Activated CD4-positive, CD25-positive, alpha-beta regulatory T cell (primary cell): ENCODE measurements around the gene SMIM41.

Experiments
- DNase-seq, 4 experiments: peaks; one replicate each; lab custom pipeline; 2025; lab: John Stamatoyannopoulos, UW

SMIM41 gene

DNA sequence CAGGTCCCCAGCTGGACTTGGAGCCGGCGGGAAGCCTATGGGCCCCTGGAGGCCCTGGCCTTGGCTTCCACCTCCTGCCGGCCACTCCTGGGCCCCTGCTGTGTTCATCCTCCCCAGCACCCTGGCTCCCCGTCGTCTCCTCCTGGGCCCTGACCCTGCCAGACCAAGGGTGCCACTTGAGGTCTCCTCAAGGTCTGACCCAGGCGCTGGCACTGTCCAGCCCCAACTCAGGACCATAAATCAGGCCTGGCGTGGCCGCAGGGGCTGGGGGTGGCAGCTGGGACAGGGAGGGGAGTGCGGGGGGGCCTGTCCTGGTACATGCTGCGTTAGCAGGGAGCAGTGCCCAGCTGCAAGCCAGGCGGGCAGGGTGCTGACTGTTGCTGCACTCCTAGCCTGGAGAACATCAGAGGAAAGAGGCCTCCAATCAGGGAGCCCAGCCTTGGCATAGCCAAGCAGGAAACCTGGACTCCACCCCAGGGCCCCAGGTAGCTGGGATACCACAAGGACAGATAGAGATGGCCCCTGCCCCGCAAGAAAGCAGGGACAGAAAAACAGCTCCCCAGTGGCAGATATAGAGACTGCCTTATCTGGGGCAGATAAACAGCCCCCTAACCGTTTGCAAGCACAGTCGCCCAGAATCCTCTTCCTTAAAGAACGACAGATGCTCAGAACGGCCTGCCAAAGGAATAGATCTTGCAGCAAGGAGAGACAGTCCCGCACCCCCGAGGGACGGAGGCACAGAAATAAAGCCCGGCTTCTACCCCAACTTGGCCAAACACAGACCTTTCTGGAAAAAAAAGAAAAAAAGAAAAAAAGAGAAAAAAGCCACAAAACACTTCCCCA is 16.2 kb upstream of the SMIM41 start:
- no peak for DNase-seq

DNA sequence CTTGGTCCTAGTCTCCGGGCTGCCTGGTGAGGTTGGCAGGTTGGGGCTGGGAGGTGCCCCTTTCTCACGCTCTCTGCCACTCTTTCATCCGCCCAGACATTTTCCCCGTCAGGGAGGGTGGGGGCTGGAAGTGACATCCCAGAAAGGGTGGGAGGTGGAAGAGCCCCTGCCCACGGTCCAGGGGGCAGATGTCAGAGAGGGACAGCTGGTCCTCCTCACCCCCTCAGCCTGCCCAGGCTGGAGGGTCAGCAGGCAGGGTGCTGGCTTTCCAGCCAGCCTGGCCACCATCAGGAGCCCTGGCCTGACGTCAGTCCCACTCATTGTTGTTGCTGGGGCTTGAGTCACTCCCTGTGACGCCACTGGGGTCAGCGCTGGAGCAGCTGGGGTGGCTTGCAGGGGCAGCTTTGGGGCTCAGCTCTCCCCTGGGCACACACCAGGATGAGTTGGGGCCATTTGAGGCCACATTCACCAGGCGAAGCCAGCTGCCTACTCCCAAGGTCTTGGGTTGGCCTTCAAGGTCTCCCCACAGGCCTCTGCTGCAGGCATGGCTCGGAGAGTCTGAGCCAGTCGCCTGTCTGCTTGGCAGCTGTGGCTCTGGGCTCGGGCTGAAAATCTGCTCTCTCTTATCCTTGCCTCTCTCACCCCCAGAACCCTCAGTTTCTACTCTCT is 15.4 kb upstream of the SMIM41 start:
- no peak for DNase-seq

DNA sequence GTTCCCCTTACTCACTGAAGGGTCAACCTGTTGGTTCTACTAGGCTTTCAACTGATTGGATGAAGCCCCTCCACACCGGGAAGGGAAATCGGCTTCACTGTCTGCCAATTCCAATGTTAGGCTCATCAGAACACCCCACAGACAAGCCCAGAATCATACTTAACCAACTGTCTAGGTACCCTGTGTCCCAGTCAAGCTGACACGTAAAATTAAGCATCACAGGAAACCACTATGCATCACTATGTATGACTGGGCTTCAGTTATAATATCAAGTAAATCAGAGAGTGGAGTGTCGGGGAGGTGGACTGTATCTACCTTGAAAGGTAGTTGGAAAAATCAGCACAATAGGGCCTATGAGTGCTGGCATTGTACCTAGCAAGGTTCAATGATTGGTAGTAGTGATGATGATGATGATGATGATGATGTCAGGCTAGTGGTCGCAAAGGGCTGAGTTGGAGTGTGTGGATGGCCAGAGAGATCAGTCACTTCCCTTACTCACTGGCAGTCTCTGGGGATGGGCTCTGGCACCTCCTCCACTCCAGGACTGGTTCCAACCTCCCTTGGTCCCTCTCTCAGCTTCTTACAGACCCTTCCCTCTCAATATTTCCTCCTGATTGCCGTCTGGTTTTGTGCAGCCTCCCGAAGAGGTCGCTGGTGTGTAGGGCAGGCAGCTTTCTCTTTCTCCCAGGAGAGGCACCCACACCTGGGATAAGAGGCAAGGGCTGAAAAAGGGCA is 13.0 kb upstream of the SMIM41 start:
- DNase-seq: no peak

DNA sequence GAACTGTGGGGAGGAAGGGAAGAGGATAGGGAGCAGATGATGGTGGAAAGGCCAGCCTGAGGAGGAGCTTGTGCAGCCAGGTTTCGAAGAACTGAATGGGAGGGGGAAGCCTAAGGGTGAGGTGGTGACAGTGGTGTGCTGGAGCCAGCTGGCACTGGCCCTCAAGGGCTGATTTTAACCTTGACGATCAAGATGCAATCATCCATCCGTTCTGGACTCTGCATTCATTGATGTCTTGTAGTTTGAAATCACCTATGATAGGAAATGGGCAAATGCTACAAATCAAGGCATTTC is 12.5 kb upstream of the SMIM41 start:
- DNase-seq: no peak

DNA sequence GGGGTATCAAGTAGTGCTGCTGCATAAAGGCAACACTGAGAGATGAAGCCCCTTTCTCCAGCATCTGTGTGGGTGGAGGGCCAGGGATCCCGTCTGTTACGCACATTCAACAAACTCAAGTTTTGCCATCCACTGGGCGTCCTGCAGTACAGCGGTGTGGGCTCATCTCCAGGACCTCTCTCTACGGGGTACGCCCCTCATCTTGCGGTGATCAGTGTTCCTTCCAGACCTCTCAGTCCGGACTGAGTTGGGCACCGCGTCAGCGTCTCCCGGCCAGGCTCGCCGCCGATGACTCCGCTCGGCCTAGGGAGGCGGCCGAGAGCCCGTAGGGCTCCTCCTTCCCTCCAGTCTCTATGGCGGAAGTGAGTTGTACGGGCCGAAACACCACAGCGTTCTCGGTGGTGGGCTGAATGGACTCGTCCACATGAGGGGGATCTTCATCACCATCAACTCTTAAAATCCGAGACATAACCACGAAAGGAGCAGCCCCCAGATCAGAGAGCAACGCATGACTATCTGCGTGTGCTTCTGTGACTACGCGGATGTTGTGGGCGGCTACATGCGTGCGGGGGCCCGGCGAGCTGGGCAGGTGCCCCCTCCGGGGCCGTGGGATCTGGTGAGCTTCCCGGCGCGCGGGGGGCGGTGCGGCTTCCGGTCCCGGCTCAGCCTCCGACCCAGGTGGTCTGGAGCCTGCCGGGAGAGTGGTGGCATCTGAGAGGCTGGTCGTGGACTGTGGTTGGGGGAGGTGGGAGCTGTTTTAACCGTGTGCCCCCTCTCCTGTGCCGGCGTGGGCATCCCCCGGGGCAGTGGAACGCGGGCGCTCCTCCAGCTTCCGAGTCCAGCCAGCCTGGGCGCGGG is 9.9 kb upstream of the SMIM41 start, which contains the start of gene ATG101:
Gene ATG101, plus strand, starts transcription at position 652 of the 858 bp plus-strand sequence. CDS start 3,673 bp downstream, outside the sequence.
- DNase-seq: peak; percentile 65 to 74 (median 72)

DNA sequence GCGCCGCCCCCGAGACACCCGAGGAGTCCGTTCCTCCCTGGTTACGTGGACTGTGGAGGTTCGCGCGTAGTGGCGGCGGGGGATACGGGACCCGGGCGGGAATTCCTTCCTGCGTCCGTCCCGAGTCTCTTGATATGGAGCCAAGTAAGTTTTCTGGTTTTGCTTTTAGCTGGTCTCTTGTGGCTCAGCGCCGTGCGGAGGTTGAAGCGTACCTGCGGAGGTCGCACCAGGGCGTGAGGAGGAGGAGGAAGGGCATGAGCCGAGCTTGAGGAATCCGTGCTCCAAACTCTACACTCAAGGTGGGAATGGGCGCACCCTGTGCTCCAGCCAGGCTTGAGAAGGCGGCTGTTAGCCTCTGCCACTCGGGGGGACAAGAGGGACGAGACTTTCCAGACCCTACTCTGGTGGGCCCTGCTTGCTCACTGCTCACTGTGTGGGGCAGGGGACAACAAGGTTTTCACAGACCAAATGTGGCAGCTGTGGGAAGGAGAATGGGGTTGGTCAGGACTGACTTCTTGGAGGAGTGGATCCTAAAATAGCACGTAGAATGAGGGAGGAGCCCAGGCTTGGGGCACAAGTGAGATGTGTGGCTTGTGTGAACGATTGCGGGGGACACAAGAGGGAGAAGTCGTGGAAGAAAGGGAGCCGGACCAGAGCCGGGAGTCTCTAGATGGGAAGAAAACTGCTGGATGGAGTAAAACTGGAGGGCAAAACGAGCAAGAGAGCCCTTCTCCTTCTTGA is 9.1 kb upstream of the SMIM41 start:
- DNase-seq: no peak

DNA sequence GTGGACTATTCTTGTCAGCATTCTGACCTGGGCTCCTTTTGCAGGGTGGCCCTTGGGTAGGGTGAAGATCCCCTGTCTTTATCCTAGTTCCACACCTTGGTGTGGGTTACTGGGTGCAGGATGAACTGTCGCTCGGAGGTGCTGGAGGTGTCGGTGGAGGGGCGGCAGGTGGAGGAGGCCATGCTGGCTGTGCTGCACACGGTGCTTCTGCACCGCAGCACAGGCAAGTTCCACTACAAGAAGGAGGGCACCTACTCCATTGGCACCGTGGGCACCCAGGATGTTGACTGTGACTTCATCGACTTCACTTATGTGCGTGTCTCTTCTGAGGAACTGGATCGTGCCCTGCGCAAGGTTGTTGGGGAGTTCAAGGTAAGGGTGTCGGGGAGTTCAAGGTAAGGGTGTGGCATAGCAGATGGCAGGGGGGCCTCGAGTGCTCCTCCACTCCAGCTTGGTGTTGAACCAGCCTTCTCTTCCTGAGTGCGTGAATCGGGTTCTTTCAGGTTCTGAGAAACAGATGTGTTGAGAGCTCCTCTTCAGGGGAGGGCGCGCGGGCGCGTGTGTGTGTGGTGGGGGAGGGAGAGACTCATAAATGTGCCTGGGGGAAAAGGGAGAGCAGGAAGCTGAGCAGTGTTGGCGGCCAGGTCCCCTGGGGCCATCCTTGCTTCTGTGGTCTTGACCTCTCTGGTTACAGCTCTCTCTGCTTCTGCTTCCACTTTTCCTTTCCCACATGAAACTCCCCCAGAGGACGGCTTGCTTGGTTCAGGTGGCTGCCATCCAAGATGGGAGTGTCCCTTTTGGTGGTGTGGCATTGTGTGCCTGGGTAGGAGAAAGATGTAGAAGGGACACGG is 5.7 kb upstream of the SMIM41 start:
- DNase-seq: no peak

DNA sequence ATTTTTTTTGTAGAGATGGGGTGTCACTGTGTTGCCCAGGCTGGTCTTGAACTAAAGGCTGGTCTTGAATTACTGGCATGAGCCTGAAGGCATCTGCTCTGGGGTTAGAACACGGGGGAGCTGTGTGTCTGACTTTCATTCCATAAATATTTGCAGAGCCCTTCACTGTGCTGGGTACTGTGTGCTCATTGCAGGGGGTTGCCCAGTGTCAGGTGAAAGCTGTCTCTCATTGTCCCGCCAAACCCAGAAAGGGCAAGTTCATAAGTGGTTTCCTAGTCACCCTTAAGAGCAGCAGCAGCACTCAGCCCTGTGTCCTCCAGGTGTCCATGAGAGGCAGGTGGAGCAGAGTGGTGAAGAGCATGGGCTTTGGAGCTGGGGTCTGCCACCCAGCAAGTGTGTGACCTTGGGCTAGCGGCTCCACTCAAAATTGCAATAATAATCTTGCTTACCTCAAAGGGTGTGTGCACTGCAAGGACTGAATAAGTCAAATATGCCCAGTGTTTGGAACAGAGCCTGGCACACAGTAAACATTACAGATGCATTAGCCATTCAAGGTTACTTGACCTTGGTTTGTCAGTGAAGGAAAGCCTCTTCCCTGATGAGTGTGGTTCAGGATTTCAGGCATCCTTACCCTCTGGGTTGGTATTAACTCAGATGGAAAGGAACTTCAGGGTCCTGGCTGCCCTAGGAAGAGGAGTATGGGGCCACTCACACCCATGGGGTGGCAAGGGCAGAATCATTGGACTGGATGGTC is 4.4 kb upstream of the SMIM41 start:
- DNase-seq: no peak

DNA sequence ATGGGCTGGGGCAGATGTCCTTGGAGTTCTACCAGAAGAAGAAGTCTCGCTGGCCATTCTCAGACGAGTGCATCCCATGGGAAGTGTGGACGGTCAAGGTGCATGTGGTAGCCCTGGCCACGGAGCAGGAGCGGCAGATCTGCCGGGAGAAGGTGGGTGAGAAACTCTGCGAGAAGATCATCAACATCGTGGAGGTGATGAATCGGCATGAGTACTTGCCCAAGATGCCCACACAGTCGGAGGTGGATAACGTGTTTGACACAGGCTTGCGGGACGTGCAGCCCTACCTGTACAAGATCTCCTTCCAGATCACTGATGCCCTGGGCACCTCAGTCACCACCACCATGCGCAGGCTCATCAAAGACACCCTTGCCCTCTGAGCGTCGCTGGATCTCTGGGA is 2.7 kb upstream of the SMIM41 start:
- DNase-seq: no peak

DNA sequence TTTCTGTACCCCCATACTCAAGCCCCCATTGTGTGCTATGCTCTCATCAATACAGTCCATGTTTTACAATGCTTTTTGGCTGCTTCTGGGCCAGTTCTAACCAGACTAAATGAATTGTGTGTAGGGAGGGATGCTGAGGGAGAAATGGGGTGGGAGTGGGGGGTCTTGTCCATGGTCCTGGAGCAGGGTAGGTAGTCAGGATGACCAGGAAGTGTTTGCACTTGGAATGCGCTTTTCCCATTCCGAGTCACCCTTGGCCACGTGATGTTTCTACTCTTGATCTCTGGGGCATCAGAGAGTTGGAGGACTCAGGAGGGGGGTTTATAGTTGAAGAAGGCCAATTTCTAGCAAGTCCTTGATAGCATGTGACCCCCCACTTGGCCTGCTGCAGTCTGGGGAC is 1.2 kb upstream of the SMIM41 start:
- DNase-seq: no peak

DNA sequence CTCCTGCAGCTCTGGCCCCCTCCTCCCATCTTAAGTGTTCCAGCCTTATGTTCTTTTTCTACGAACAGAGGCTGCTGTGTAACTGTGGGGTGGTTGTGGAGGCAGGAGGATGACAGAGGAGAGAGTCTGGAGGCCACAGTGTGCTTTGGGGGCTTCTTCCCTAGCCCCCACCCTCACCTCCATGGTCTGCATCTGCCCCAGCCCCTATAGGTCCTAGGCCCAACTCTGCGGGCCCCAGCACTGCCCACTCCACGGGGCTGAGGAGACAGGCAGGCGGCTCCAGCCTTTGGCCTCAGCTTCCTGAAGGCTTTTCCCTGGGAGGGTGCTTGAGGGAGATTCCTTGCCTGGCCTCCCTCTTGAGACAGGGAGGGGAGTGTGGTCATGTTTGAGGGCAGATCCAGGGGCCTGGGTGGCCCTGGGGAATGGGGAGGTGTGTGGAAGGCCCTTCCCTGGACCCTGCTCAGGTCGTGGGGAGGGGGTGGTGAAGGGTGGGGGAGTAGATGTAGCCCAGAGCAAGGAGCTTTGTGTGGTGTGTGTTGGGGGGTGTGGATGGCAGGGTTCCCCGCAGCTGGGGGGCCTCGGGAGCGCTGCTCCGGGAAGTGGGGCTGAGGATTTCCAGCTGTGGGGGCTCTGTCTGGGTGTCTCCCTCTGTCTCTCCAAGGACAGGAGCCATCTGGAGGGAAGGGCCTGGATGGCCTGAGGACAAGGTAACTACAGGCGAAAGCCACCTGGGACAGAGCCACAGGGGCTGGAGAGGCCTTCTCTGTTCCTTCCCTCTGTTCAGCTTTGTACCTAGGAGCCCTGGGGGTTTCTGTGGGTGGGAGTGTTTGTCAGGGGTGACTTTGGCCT is 1.1 kb downstream of the SMIM41 start:
- DNase-seq: no peak

DNA sequence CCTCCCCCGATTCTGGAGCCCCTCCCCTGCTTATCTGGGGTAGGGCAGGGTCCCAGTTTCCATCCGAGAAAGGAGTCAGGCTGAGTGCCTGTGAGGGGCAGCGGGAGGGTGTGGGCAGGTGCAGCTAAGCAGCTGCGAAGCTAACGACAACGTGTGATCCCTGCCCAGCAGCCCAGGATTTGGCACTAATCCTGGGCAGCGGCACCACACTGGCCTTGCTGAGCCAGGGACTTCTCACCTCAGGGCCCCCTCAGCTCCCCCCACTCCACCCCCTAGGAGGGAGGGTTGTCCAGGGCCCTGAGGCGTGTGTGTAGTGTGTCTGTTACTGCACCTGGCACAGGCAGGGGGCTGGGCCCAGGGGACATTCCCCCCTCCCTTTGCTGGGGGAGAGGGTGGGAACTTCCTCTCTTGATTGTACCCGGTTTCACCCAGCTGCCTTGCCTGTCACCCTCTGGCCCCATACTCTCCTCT is 1.8 kb downstream of the SMIM41 start:
- DNase-seq: no peak

DNA sequence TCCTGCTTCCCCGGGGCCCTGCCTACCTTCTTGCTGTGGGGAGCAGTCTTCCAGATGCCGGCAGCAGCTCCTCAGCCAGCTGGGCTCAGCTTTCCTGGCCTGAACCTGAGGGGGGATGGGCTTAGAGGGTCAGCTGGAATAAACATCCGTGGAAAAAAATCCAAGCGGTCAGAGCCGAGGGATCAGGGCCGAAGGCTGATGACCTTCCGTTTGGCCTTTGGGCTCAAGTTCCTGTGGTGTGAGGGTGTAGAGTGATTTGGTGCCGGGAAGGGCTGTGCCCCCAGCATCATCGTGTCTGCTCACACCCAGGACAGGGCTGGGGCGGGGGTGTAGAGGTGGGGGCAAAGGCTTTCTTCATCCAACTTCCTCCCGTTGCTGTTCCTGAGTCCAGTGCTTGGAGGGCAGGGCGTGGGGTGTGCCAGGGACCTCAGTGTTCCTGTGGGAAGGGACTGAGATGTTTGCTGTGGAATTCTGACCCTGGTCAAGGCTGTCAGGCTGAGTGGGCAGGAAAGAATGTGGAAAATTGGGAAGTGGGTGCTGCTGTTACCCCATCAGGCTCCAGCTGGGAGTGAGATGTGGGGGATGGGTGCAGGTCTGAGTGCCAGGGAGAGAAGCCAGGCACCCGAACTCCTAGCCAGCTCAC is 2.6 kb downstream of the SMIM41 start:
- DNase-seq: no peak

DNA sequence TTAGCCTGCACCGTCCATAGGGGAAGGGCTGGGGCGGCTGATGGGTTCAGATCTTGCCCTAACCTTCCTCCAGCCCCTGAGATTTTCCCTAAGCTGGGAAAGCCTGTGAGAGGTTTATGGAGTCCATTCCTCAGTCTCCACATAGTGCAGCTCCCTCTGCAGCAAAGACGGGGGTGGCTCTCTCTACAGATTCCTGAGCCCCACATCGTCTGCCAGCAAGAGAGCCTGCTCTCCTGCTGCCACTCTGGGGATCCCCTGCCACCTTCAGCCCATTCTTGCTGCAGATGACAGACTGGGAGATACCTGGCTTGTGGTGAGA is 3.1 kb downstream of the SMIM41 start:
- DNase-seq: no peak

DNA sequence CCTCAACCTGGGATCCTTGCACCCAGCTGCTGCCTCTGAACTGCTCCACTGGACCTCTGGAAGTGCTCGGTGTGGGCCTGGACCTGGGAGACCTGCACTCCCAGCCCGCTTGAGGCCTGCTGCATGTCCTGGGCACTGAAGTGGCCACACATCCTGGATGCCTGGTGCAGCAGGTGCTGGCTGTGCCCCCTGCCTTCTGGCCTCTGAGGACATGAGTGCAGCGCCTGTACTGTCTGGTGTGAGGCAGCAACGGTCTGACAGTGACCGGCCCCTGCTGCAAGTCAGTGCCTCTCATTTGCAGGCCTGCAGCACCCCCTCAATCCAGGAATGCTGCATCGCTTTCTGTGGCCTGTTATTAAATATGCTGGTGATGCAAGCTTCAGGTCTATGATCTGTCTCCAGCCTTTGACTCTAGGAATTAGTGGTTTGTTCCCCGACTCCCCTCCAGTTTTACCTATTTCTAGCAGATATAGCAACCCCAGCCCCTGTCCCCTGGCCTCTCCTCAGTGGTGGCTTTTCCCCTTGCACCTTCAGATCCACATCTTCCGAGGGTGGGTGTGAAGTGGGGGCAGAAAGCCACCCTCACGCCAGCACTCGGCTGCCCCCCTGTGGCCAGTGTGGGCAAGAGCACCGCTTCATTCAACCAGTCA is 3.6 kb downstream of the SMIM41 start:
- peak; percentile 38 to 59 (median 42) for DNase-seq

DNA sequence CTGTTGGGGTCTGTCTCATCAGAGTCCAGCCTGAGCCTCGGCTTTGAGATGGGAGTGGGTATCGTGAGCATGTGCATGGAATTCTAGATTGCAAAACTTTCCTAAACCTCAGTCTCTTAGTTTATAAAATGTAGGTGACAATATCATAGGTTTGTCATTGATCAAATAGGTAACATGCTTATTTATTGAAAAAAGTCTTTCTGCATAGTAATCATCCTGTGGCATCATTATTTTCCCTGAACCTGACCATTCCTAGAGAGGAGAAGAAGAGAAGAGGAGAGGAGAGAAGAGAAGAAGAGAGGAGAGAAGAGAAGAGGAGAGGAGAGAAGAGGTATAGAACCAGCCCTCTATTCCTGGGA is 4.1 kb downstream of the SMIM41 start:
- DNase-seq: no peak

DNA sequence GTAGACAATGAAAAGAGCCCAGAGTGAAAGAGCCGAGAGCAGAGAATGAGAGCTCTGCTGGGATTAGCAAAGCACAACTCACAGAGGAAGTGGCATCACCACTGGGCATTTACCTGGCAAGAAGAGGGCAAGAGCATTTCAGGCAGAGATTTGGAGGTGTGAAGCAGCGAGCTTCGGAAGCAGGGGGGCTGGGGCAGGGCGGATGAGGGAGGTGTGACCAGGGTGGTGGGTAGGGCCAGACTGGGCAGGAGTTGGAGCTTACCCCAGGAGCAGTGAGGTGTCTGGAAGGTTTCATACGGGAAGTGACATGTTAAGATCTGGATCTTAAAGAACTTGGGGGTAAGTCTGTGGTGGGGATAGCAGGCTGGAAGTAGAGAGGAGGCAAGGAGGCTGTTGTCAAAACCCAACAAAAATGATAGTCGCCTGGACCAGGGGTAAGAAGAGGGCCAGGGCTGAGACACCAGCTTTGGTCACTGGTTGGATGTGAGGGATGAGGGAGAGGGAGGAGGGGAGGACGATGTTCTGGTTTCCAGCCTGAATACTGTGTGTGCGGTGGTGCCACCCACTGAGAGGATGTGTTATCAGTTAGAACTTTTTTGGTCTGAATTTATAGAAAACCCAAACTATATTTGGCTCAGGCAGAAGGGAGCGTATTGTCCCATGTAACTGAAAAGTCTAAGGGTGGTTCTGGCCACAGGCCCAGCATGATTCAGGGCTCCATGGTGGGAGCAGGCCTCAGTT is 5.2 kb downstream of the SMIM41 start:
- DNase-seq: no peak
